ENCODE results near the gene NOL4L.

Gene NOL4L

GRCh38 chr20:32607727-32608663 is 22.9 kb upstream of the NOL4L start:
- TF ChIP-seq, protein P1, sequence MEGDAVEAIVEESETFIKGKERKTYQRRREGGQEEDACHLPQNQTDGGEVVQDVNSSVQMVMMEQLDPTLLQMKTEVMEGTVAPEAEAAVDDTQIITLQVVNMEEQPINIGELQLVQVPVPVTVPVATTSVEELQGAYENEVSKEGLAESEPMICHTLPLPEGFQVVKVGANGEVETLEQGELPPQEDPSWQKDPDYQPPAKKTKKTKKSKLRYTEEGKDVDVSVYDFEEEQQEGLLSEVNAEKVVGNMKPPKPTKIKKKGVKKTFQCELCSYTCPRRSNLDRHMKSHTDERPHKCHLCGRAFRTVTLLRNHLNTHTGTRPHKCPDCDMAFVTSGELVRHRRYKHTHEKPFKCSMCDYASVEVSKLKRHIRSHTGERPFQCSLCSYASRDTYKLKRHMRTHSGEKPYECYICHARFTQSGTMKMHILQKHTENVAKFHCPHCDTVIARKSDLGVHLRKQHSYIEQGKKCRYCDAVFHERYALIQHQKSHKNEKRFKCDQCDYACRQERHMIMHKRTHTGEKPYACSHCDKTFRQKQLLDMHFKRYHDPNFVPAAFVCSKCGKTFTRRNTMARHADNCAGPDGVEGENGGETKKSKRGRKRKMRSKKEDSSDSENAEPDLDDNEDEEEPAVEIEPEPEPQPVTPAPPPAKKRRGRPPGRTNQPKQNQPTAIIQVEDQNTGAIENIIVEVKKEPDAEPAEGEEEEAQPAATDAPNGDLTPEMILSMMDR (IDR thresholded peaks at IDR 0.05) = no peak

DNA sequence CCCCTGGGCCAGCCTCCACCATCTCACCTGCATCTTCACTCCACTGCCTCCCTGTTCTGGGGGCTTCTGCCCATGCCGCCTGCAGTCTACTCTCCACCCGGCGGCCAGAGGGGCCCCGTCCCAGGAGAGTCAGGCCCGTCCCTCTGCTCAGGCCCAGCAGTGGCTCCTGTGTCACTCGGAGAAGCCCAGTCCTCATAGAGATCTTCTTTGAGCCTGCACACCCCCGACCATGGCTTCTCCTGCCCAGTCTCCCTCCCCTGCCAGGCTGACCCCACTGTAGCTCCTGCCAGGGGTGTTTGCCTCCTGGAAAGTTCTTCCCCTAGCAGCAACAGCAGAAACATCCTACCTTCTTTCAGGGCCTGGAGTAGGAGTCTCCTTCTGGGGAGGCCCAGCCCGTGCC is 22.2 kb upstream of the NOL4L start:
- TF ChIP-seq, protein P1 (IDR thresholded peaks at IDR 0.05) = no peak
- peaks cover 3 to 4% of the 10 kb centered on the region in 2 experiments for H3K4me1 ChIP-seq (ENCODE audit: control insufficient read depth in 1 of 2, insufficient read depth in 1 of 2, low read depth in 1 of 2, low read length in 1 of 2)
- H3K27ac ChIP-seq = no peak overlapping the region
- no peaks in the 10 kb centered on the region for H3K36me3 ChIP-seq
- peaks cover 12% of the 10 kb centered on the region for H3K27me3 ChIP-seq
- no peaks in the 10 kb centered on the region for H3K9me3 ChIP-seq
- H3K4me3 ChIP-seq (ENCODE audit: low read depth in 1 of 2, low read length in 1 of 2) = no peak overlapping the region

More at GRCh38 chr20:32607727-32608663, 22.9 kb upstream of the NOL4L start:
- peaks cover 3 to 4% of the 10 kb centered on the region in 2 experiments for H3K4me1 ChIP-seq (ENCODE audit: control insufficient read depth in 1 of 2, insufficient read depth in 1 of 2, low read depth in 1 of 2, low read length in 1 of 2)
- no peaks in the 10 kb centered on the region for H3K36me3 ChIP-seq
- peaks cover 12% of the 10 kb centered on the region for H3K27me3 ChIP-seq
- H3K4me3 ChIP-seq (ENCODE audit: low read depth in 1 of 2, low read length in 1 of 2) = no peak overlapping the region
- no peaks in the 10 kb centered on the region for H3K9me3 ChIP-seq
- no peak overlapping the region for H3K27ac ChIP-seq

DNA sequence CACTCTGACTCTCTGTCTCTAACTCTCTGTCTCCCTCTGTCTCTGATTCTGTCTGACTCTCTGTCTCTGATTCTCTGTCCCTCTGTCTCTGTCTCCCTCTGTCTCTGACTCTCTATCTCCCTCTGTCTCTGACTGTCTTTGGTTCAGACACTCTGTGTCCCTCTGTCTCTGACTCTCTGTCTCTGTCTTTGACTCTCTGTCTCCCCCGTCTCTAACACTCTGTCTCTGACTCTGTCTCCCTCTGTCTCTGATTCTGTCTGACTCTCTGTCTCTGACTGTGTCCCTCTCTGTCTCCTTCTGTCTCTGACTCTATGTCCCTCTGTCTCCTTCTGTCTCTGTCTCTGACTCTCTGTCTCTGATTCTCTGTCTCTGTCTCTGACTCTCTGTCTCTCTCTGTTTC is 21.7 kb upstream of the NOL4L start:
- Histone ChIP-seq H3K9me3 (no peaks in the 10 kb centered on the region), H3K4me1 (ENCODE audit: control insufficient read depth in 1 of 2, insufficient read depth in 1 of 2, low read depth in 1 of 2, low read length in 1 of 2) (peaks cover 3 to 4% of the 10 kb centered on the region in 2 experiments), H3K27me3 (peaks cover 12% of the 10 kb centered on the region), H3K36me3 (no peaks in the 10 kb centered on the region), H3K4me3 (ENCODE audit: low read depth in 1 of 2, low read length in 1 of 2) (no peak overlapping the region), H3K27ac (no peak overlapping the region)
- TF ChIP-seq, protein P1 (IDR thresholded peaks at IDR 0.05) = no peak

DNA sequence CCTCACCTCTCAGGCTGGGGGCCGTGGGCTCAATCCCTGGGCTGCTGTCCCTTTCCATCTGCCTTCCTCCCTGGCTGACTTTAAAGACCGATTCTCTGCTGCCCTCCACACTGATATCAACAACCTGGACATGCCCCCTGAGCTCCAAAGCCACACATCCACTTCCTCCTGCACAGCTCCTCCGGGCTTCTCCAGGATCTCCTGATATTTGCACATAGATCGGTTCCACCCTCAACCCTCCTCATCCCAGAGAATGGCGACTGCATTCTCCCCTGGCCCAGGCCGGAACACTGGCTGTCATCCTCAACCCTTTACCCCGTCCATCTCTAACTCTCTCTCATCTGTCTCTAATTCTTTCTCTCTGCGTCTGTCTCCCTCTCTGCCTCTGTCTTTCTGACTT is 21.0 kb upstream of the NOL4L start:
- Histone ChIP-seq H3K4me1 (ENCODE audit: control insufficient read depth in 1 of 2, insufficient read depth in 1 of 2, low read depth in 1 of 2, low read length in 1 of 2) (peaks cover 2% of the 10 kb centered on the region in 2 experiments), H3K9me3 (no peaks in the 10 kb centered on the region), H3K4me3 (ENCODE audit: low read depth in 1 of 2, low read length in 1 of 2) (no peak overlapping the region), H3K36me3 (no peaks in the 10 kb centered on the region), H3K27ac (no peak overlapping the region), H3K27me3 (peaks cover 12% of the 10 kb centered on the region)
- TF ChIP-seq, protein P1 (IDR thresholded peaks at IDR 0.05) = no peak

GRCh38 chr20:32605167-32605656 is 20.1 kb upstream of the NOL4L start:
- H3K4me1 ChIP-seq (ENCODE audit: control insufficient read depth in 1 of 2, insufficient read depth in 1 of 2, low read depth in 1 of 2, low read length in 1 of 2) = no peaks in the 10 kb centered on the region
- H3K27ac ChIP-seq = no peak overlapping the region
- no peak overlapping the region for H3K4me3 ChIP-seq (ENCODE audit: low read depth in 1 of 2, low read length in 1 of 2)
- TF ChIP-seq, protein P1 (IDR thresholded peaks at IDR 0.05) = no peak
- no peaks in the 10 kb centered on the region for H3K36me3 ChIP-seq
- peaks cover 12% of the 10 kb centered on the region for H3K27me3 ChIP-seq
- H3K9me3 ChIP-seq = no peaks in the 10 kb centered on the region
